Measurements from ENCODE around the gene CEACAM5. TPM values are rescaled to one million over a fixed set of nuclear protein-coding genes. Genes with fewer than 3 reads are reported as not detected.

The CEACAM5 gene
- total RNA-seq, 4 donors from 2014 or later: not detected

DNA sequence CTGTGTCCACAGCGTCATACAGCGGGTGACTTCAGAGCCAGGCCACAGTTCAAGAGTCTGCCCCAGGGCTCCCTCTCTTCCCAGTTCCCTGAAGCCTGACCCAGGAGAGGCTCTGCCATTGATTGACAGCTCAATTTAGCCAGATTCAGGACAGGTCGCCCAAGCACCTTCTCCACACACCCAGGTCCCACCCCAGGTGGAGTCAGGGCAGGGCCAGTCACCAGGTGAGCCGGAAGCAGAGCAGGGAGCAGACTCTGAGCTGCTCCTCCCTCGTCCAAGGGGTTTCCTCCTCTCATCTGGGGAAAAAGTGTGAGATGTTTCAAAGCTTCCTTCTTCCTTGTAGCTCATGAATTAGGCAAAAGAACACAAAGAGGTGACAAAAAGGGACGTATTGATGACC is 26.0 kb upstream of the CEACAM5 start:
- no peak overlapping the region for H3K27ac ChIP-seq
- no peaks in the 10 kb centered on the region for H3K27me3 ChIP-seq
- no peak for DNase-seq (ENCODE audit: low spot score in 2 of 2)
- TF ChIP-seq POLR2A (IDR thresholded peaks at IDR 0.05): no peak
- TF ChIP-seq EP300 (IDR thresholded peaks at IDR 0.05): no peak
- TF ChIP-seq CTCF (IDR thresholded peaks at IDR 0.05): no peak
- H3K36me3 ChIP-seq: no peaks in the 10 kb centered on the region
- H3K9me3 ChIP-seq: no peaks in the 10 kb centered on the region
- no peak overlapping the region for H3K4me3 ChIP-seq
- WGBS, 2 donors: 57 to 67% methylated on average over 6 of the region's 6 CpGs
- no peaks in the 10 kb centered on the region for H3K4me1 ChIP-seq

- no peak for DNase-seq (ENCODE audit: low spot score in 2 of 2)
- H3K4me1 ChIP-seq: no peaks in the 10 kb centered on the region
- no peak overlapping the region for H3K4me3 ChIP-seq
- H3K36me3 ChIP-seq: no peaks in the 10 kb centered on the region
- no peaks in the 10 kb centered on the region for H3K27me3 ChIP-seq
- H3K27ac ChIP-seq: no peak overlapping the region
- WGBS, 2 donors: 81 to 84% methylated on average over 3 of the region's 3 CpGs
- peaks cover 0 to 16% (median 0%) of the 10 kb centered on the region in 4 donors for H3K9me3 ChIP-seq
- TF ChIP-seq EP300 (IDR thresholded peaks at IDR 0.05) (no peak), POLR2A (IDR thresholded peaks at IDR 0.05) (no peak), CTCF (IDR thresholded peaks at IDR 0.05) (no peak)
Observed at GRCh38 chr19:41687419-41687818, 21.0 kb upstream of the CEACAM5 start.

- H3K27ac ChIP-seq: no peak within 1 kb of the TSS
- no peaks in the 10 kb centered on the region for H3K27me3 ChIP-seq
- H3K36me3 ChIP-seq: no peaks in the 10 kb centered on the region
- no peaks in the 10 kb centered on the region for H3K4me1 ChIP-seq
- TF ChIP-seq CTCF (IDR thresholded peaks at IDR 0.05): no peak
- no peak within 1 kb of the TSS for H3K4me3 ChIP-seq
- WGBS, 2 donors: 58 to 70% methylated on average over 1 of the region's 1 CpG
- no peak for DNase-seq (ENCODE audit: low spot score in 2 of 2)
- H3K9me3 ChIP-seq: peaks cover 0 to 21% (median 0%) of the 10 kb centered on the region in 4 donors
Observed at GRCh38 chr19:41688098-41688497, 20.3 kb upstream of the CEACAM5 start, which contains the start of gene CEACAM7. Gene CEACAM7 (minus strand): TSS chr19:41688270. CDS start chr19:41688165, 105 bp downstream.

DNA sequence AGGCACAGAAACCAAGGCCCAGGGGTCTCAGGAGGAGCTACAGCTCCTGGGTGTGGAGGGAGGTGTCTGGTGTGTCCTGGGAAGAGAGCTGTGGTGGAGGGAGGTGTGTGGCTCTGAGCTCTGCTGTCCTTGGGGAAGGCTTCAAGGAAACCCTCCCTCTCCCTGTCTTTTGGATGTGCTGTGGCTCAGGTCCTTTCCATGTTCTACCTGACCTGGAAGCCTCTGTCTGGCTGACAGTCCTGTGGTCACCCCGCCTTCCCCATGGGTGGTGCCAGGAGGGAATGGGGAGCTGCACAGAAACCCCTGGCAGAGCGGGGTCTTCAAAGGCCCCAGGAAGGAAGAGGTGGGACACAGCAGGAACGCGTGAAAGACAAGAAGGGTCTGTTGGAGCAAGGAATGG is 19.7 kb upstream of the CEACAM5 start:
- TF ChIP-seq POLR2A (IDR thresholded peaks at IDR 0.05): no peak
- TF ChIP-seq EP300 (IDR thresholded peaks at IDR 0.05): no peak
- TF ChIP-seq CTCF (IDR thresholded peaks at IDR 0.05): no peak
- Histone ChIP-seq H3K27me3 (no peaks in the 10 kb centered on the region), H3K4me3 (no peak overlapping the region), H3K36me3 (no peaks in the 10 kb centered on the region), H3K4me1 (no peaks in the 10 kb centered on the region), H3K27ac (no peak overlapping the region), H3K9me3 (peaks cover 0 to 21% (median 0%) of the 10 kb centered on the region in 4 donors)
- WGBS, 2 donors: 66 to 76% methylated on average over 4 of the region's 4 CpGs
- DNase-seq (ENCODE audit: low spot score in 2 of 2): no peak

GRCh38 chr19:41689993-41690800 is 18.2 kb upstream of the CEACAM5 start:
- Histone ChIP-seq H3K36me3 (no peaks in the 10 kb centered on the region), H3K27me3 (no peaks in the 10 kb centered on the region), H3K27ac (no peak overlapping the region), H3K4me1 (no peaks in the 10 kb centered on the region), H3K9me3 (peaks cover 0 to 34% (median 0%) of the 10 kb centered on the region in 4 donors), H3K4me3 (no peak overlapping the region)
- TF ChIP-seq CTCF (IDR thresholded peaks at IDR 0.05) (no peak), POLR2A (IDR thresholded peaks at IDR 0.05) (no peak), EP300 (IDR thresholded peaks at IDR 0.05) (no peak)
- 60 to 73% methylated on average over 4 of the region's 4 CpGs for WGBS, 2 donors
- DNase-seq (ENCODE audit: low spot score in 2 of 2): no peak
